Right renal pelvis (tissue), 4 donors: Measurements from ENCODE around the gene TRPM3. TPM values are rescaled to one million over a fixed set of nuclear protein-coding genes. Genes with fewer than 3 reads are reported as not detected.

ENCODE experiments used
- DNase-seq, 4 donors: peaks; one replicate each; pipeline ENCODE4 v3.0.0-alpha.2; 2013; ENCODE audit warnings: low read depth in 4 of 4, low spot score in 3 of 4, missing footprints in 1 of 4
- polyA plus RNA-seq, 4 donors: library from polyadenylated mRNA; unstranded; fragments of 120-200 nt; gene quantifications; one replicate each; pipeline ENCODE4 v1.2.1, GENCODE V29; 2013; ENCODE audit not compliant: insufficient read length in 4 of 4

The TRPM3 gene
- polyA plus RNA-seq, 4 donors: 12.9 to 16.4 (median 14.1) TPM

DNA sequence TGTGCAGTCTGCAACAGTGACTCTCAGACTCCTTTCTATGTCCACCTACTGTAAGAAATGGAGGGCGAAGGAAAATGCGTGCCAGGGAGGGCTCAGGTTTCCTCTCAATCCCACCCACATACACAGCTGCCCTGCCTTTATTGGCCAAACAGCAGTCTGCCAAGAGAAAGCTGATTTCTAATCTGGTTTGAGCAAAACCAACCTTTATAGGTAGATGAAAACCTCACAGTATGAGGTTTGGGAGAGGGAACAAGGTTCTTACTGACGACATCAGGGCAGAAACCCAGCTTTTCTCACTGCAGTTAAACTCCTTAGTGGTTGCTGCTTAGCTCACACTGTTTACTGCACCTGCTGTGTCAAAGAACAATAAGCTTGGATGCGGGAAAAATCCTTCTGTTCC lies 554.7 kb downstream of the TRPM3 start:
- no peak for DNase-seq

DNA sequence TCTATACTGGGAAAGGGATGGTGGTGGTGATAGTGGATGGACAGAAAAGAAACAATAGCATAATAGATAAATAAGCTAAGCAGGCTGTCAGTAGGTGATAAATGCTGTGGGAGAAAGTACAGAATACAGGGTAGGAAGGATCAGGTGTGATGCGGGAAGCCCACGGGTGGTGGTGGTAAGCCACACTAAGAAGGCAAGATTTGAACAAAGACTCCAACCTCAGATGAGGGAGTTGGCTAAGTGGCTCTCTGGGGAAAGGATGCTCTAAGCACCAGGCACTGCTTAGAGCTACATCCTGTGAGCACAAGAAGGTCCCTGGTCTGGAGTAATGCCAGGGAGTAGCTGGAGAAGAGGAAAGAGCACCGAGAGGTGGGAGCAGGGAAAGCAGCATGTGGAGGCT lies 555.4 kb downstream of the TRPM3 start:
- no peak for DNase-seq

DNA sequence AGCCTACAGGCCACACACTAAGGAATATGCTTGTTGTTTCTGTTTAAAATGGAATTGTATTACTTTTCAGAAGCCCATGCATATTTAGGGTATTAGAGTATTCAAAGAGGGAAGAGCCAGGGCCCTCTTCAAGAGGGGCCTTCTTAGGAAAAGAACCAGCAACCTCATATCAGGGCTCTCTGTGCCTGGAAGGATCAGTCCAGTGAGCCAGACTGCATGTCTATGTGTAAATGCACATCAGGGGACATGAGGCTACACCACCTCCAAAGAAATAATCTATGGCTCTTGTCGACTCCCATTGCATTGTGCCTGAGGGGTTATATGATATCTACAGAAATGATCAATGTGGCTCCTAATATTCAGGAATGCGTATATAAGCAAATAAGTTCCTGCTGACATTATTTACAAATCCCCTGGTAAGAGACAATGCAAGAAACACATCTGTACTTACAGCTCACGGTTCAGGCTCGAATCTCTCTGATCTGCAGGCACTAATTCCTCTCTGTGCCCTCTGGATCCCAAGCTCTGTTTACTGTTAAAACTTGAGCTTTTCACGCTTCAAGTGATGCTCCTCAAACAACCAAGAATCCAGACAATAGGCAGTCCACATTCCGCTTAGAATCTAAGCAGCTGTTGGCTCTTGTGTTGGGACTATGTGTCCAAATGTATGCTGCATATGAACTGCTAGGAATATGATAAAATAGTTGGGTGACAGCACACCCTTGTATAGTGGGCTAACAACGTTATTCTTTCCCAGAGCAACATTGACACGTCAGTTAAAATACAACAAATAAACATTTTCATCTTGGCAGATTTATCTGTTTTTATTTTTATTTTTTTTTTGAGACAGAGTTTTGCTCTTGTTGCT lies 556.7 kb downstream of the TRPM3 start:
- DNase-seq: no peak

GRCh38 chr9:70563431-70564204 lies 557.8 kb downstream of the TRPM3 start:
- no peak for DNase-seq

- no peak for DNase-seq
These were observed 558.4 kb downstream of the TRPM3 start for GRCh38 chr9:70563010-70563409.

DNA sequence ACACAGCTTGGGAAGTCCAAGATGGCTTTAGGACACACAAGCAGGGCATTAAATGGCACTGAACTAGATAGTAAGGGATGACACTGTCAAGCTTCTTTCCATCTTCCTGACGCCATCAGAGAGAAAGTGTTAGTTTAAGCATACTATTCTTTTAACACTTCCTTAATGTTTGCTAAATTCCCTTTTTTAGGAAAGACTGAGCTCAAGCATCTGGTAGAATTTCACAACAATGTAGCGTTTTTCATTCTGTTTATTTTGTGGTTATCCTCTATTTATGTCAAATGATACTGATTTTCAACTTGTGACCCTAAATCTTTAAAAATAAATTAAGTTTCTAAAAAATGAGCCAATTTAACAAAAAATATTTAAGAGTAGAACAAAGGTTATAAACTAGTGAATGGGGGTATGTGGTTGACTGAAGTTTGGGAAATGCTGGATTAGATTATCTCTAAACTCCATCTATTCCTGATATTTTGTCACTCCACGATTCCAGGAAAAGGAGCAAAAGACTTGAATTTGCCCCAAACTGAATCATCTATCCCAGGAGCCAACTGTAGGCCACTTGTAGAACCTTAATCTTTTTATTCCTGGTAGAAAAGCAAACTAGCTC lies 559.5 kb downstream of the TRPM3 start:
- DNase-seq: no peak

DNA sequence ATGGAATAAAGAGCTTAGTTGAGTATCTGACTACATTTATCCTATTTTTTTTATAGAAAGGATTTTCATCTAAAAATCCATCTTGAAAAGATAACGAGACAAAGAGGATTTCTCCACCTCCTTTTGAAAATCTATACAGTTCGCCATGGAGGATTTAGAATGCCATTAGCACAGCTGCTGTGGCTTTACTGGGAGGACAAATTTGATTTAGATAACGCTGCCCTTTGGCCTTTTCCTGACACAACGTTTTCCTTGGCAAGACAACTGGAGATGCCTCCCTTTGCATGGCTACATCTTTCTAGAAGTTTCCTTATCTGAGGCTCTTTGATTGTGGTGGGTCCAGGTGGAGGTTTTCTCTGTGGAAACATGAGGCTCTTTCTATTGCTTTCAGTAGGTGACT lies 560.3 kb downstream of the TRPM3 start:
- DNase-seq: no peak

DNA sequence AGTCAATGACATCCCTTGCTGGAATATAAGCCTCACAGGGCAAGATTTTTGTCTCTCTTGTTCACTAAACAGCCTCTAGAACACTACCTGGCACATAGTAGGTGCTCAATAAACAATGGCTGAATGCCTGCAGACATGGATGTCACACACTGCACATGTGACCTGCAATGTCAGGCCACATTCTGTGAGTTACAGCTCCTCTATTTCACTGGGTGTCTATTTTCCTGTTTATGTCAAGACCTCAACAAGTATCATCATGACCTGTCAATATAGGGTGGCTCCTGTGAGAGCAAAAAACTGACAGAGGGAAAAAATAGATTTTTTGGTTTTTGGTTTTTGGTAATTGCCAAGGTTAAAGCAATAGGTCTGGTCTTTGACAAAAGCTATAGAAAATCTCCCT lies 562.3 kb downstream of the TRPM3 start:
- DNase-seq: no peak

GRCh38 chr9:70557661-70558369 lies 563.6 kb downstream of the TRPM3 start:
- no peak for DNase-seq

GRCh38 chr9:70556771-70557170 lies 564.6 kb downstream of the TRPM3 start:
- DNase-seq: no peak

GRCh38 chr9:70554881-70555280 lies 566.5 kb downstream of the TRPM3 start:
- DNase-seq: no peak

DNA sequence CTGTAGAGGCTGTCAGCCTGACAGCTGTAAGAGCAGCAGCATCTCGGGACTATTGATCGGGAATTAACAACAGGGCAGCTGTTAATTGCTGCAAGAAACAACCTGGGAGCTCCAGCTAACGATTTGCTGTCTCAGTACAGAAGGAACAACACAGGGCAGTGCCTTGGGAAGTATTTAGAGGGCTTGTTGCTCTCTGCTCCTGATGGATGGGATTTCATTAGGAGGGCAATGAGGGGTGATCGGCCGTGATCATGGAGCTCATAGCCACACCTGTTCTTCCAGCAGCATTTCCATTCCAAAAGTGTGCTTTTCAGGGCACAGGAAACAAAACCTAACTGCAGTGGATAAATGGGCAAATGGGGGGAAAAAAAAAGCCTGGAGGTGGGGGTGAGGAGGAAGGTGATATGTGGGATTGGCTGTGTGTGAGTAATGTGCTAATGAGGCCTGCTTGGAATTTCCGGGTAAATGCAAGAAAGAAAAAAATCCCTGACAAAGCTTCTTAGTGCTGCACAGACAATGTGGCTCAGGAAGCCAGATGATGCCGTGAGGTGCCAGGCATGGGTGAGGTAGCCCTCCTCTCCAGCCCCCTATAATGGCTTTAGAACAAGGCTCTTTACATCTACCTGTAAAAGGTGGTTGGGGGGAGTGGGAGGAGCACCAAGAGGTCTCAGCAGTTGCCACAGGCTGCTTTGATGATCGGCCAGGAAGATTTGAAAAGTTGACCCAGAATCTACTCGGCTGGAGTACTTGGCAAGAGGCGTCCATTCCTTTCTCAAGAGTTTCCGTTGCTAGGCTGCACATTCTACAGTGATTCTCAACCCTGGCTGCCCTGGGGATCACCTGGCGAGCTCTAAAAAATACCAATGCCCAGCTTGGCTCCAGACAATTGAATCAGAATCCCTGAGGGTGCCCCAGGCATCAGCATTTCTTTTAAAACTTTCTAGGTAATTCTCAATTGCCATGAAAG lies 567.4 kb downstream of the TRPM3 start:
- no peak for DNase-seq

- DNase-seq: no peak
These were observed 568.9 kb downstream of the TRPM3 start for GRCh38 chr9:70552561-70552960.

GRCh38 chr9:70551801-70552200 lies 569.6 kb downstream of the TRPM3 start:
- no peak for DNase-seq

- DNase-seq: no peak
These were observed 570.0 kb downstream of the TRPM3 start for GRCh38 chr9:70551396-70551795.

DNA sequence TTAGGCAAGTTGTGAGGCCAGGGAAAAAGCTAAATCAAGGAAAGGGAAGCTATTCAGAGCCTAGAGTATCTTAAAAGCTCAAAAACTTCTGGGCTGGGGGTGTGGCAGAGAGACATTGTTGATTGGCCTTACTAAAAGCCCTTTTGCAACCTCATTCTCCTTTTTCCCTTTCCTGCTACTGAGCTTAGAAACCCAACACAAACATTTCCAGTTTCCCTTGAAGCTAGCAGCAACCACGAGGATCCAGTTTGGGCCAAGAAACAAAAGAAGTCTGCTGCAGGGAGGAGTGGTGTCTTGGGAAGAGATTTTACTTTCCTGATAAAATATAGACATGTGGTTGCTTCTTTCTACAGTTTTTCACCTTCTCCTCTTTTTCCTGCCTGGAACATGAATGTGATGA lies 571.5 kb downstream of the TRPM3 start:
- no peak for DNase-seq

- DNase-seq: no peak
These were observed 579.0 kb downstream of the TRPM3 start for GRCh38 chr9:70542311-70542931.

DNA sequence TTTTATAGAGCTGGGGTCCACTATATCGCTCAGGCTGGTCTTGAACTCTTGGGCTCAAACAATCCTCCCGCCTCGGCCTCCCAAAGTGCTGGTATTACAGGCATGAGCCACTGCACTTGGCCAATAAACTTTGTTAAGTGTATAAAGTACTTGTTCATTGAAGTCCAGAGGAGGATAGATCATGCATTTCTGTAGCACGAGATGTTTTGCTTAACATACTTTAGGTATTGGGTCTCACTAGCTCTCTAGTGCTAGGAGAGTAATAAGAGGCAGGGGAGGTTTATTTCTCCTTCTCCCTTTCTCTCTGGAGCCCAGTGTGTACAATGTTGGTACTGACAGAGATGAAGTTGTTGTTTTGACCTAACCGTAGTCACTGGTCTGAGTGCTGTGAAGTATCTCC lies 581.4 kb downstream of the TRPM3 start:
- DNase-seq: no peak

GRCh38 chr9:70539526-70539925 lies 581.9 kb downstream of the TRPM3 start:
- DNase-seq: no peak
